Fibroblast of pulmonary artery (primary cell): ENCODE results near the gene SH3RF2.
A peak's percentile ranks its signal among the peaks of the same experiment; 100 is the strongest.

Experiments
- DNase-seq: peaks from one replicate; pipeline ENCODE4 v3.0.0-alpha.2; 2010; ENCODE audit warnings: low read depth
- H3K4me3 ChIP-seq: replicated peaks from 2 replicates; pipeline ENCODE4 v1.5.1; 2011; ENCODE audit warnings: low read depth, mild to moderate bottlenecking, control low read depth, low read length, moderate library complexity
- CTCF ChIP-seq: IDR thresholded peaks from 2 replicates; pipeline ENCODE4 v1.5.1; 2011; ENCODE audit warnings: mild to moderate bottlenecking, control low read depth, low read length, inconsistent platforms; ENCODE audit errors: missing control alignments

SH3RF2 gene

GRCh38 chr5:146043722-146044121, 107.3 kb downstream of the SH3RF2 start:
- H3K4me3 ChIP-seq: no peak overlapping the region
- TF ChIP-seq CTCF: no peak
- DNase-seq: no peak

DNA sequence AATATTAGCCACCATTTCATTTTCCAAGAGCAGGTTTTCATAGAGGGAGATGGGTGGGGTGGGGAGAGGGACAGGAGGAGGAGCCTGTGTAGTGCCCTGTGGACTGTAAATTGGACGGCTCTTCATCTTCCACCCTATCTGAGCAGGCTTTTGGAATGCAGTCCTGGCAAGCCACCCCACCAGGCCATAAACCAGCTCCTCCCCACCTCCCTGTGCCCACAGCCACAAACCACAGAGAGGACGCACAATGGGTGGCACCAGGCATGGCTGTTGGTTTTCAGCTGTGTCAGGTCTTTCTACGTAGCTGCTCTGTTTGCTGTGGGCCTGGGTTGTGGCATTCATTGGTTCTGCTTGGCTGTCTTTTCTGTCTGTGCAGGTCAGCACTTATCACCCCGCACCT, 111.0 kb downstream of the SH3RF2 start:
- DNase-seq: no peak
- no peak for TF ChIP-seq CTCF
- H3K4me3 ChIP-seq: no peak overlapping the region

DNA sequence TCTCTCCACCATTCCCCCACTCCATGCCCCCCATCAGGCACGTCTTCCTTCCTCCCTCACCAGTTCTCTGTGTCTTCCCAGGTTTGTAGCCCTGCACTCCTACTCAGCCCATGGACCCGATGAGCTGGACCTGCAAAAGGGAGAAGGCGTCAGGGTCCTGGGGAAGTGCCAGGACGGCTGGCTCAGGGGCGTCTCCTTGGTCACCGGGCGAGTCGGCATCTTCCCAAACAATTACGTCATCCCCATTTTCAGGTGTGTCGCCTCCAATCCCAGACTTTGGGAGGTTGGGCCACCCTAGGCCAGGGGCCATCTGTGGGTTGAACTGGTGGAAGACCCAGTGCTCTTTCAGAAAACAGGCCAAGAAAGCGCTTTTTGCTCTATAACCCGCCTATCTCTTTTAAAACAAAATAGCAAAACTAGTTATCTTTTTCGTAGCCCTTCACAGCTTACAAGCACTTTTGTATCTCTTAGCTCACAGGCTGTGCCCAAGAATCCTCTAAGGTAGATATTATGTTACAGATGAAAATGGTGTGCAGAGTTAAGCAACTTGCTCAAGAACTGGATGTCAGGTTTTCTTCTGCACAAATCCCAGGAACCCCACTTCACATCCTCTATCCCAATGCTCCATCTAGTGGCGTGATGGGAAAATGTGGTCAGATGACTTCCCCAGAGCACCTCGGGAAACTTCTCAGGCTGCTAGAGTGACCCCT, 112.8 kb downstream of the SH3RF2 start:
- peak; percentile 88 for TF ChIP-seq CTCF
- peak; percentile 89 for DNase-seq
- no peak overlapping the region for H3K4me3 ChIP-seq

DNA sequence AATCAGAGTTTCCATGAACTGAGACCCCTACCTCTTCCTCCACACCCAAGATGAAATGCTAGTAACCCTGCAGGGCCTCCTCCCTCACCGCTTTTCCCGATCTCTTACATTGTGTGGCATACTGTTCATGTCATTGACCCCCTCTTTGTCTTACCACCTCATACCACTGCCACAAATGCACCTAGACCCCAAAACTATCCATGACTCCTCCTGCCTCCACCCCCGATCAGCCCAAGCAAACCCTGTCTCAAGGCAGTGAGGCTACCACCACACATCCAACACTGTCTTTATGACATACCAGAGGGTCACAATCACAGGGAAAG, 113.3 kb downstream of the SH3RF2 start:
- DNase-seq: no peak
- TF ChIP-seq CTCF: no peak
- no peak overlapping the region for H3K4me3 ChIP-seq

DNA sequence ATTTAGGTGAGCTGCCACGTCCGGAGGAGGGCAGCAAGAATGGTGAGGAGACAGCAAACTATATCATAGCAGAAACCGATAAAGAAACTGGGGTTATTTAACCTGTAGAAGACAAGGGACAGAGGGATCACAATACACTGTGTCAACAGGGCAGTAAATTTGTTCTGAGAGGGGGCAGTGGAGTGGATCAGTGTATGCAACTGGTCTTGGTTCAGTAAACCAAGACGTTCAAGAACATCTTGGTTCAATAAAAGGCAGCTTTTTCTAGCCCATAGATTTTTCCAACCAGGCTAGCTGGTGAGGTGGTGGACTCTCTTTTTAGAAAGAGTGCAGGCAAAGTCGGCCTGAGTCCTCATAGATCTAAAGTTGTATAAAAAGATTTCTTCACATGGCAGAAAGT, 113.7 kb downstream of the SH3RF2 start:
- TF ChIP-seq CTCF: no peak
- no peak for DNase-seq
- no peak overlapping the region for H3K4me3 ChIP-seq

GRCh38 chr5:146051678-146052077, 115.3 kb downstream of the SH3RF2 start:
- no peak for DNase-seq
- no peak overlapping the region for H3K4me3 ChIP-seq
- TF ChIP-seq CTCF: no peak

- peak; percentile 44 for TF ChIP-seq CTCF
- no peak overlapping the region for H3K4me3 ChIP-seq
- no peak for DNase-seq
Observed at GRCh38 chr5:146052780-146053179, 116.4 kb downstream of the SH3RF2 start.
